ENCODE data around the gene PLCH2.

The PLCH2 gene

GRCh38 chr1:2480236-2480985, 4.3 kb downstream of the PLCH2 start:
- DNase-seq = no peak

GRCh38 chr1:2480986-2481364, 4.9 kb downstream of the PLCH2 start:
- DNase-seq = no peak

DNA sequence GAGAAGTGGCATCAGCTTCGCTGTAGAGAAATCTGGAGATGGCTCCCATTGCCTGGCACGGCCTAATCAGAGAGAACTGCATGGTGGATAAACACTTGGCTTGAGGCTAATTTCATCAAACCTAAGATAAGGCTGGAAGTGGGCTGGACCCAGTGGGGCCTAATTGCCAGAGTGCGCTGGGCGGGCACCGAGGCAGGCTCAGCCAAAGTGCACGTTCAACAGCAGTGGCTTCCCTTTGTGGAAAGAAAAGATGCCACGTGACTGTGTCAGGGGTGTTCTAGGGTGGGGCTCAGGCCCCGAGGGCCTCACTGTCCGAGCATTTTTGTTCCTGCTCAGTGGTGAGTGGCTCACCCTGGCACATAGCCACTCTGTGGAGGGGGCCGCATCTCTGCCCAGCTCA, 5.8 kb downstream of the PLCH2 start:
- peak; percentile 68 for DNase-seq

- DNase-seq = no peak
These were observed 6.5 kb downstream of the PLCH2 start for GRCh38 chr1:2482588-2482987.

- no peak for DNase-seq
These were observed 6.9 kb downstream of the PLCH2 start for GRCh38 chr1:2483026-2483425.

DNA sequence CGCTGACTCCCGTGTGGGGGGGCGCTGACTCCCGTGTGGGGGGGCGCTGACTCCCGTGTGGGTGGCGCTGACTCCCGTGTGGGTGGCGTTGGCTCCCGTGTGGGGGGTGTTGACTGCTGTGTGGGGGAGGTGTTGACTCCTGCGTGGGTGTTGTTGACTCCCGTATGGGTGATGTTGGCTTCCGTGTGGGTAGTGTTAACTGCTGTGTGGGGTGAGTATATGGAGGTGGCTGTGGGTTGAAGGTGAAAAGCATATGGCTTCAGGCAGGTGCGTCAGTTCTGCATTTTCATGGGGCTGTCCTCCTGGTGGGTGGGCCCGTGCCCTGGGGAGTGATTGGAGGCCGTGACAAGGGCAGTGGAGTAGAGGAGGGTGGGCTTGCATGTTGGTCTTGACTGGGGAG, 7.9 kb downstream of the PLCH2 start:
- DNase-seq = no peak

DNA sequence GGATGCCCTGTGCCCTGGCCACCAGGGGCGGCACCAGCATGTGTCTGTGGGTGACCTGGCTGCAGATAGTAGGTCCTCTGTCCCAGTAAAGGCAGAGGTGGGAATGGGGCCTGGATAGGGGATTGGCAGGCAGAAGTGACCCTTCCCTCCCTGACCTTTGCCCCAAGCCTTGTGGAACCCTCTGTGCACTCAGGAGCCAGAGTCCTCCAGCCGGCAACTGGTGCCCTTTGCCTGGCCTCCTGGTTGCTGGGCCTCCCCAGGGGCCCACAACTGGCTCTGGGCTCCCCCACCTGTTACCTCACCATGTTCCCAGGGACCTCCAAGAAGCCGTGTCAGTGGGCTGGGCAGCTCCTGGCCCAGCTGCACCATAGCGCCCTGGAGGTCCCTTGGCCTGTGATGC, 10.0 kb downstream of the PLCH2 start:
- DNase-seq = no peak

- no peak for DNase-seq
These were observed 10.5 kb downstream of the PLCH2 start for GRCh38 chr1:2486558-2486957.

DNA sequence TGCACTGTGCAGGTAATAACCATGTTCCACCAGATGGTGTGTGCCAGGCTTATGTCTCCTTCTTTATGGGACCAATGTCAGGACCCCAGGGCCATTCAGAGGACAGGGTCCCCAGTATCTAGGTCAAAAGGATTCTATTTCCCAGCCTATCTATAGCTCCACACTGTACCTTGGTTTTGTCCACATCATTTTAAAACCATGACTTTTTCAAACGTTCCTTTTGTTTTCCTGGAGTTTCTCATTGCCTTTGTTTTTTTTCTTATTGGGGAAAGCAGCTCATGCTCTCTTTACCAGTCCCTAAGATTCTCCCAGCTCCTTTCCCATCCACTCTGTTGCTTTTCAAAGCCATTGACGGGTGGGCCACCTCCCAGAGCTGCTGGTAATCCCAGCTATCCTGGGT, 12.6 kb downstream of the PLCH2 start:
- no peak for DNase-seq

- DNase-seq = no peak
These were observed 13.5 kb downstream of the PLCH2 start for GRCh38 chr1:2489615-2490014.

- no peak for DNase-seq
These were observed 16.0 kb downstream of the PLCH2 start for GRCh38 chr1:2492091-2492490.

GRCh38 chr1:2493218-2493617, 17.1 kb downstream of the PLCH2 start:
- DNase-seq = no peak

GRCh38 chr1:2493691-2494322, 17.7 kb downstream of the PLCH2 start:
- no peak for DNase-seq

DNA sequence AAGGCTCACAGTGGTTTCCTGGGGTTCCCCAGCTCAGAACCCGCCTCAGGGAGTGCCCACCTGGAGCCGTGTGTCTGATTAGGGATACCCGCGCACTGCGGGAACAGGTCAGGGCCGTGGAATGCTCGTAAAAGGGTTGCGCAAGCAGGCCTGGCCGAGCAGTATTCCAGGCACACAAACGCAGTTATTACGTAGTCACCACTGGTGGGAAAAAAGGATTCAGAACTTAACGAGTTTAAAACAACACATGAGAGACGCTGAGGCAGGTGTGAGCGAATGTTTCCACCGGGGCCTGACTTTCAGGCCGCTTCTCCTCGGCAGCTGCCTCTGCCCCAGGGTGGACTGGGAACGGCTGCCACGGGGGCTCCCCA, 18.2 kb downstream of the PLCH2 start:
- no peak for DNase-seq

DNA sequence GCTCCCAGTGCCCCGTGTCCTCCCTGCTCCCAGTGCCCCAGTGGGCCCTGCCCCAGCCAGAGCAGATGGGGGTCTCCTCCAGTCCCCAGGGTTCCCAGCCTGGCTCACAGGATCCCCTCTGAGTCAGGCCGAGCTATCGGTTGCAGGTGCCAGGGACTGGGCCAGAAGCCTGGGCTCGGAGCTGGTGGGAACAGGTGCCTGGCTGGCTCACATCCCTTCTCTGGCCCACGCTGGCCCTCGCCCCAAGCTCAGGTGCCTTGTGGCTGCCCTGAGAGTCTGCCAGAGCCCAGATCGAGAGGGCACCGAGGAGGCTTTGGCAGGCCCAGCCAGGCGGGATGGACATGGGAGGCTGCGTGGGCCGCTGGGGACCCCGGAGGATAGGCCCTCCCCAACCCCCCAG, 18.9 kb downstream of the PLCH2 start:
- no peak for DNase-seq

- no peak for DNase-seq
These were observed 19.5 kb downstream of the PLCH2 start for GRCh38 chr1:2495546-2495945.

GRCh38 chr1:2496087-2496622, 20.1 kb downstream of the PLCH2 start:
- no peak for DNase-seq

DNA sequence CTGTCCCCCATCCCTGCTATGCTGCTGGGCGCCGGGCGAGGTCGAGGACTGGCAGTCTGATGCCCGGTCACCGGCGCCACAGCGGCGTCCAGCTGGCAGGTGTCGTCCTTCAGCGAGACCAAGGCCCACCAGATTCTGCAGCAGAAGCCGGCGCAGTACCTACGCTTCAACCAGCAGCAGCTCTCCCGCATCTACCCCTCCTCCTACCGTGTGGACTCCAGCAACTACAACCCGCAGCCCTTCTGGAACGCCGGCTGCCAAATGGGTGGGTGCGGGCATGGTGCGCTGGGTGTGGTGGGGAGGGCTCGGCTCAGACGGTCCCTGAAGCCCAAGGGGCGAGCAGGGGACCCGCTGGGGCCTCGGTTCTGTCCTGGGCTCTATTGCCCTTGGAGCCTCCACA, 20.7 kb downstream of the PLCH2 start:
- no peak for DNase-seq

DNA sequence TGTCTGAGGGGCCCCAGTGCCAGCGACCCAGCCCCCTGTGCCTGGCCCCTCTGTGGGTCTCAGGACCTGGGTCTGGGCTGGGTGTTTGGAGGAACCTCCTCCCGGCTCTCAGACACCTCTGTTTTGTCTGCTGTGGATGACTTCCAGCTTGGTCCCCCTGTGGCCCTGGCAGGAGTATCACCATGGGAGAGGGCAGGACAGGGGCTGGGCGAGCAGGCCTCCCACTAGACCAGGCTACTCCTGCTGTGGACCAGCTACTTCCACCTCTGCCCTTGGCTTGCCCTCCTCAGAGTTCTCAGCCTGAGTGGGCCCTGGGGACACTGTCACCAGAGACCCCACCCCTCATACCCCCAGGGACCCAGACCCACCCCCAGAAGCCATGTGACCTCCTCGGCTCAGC, 21.8 kb downstream of the PLCH2 start:
- DNase-seq = no peak

DNA sequence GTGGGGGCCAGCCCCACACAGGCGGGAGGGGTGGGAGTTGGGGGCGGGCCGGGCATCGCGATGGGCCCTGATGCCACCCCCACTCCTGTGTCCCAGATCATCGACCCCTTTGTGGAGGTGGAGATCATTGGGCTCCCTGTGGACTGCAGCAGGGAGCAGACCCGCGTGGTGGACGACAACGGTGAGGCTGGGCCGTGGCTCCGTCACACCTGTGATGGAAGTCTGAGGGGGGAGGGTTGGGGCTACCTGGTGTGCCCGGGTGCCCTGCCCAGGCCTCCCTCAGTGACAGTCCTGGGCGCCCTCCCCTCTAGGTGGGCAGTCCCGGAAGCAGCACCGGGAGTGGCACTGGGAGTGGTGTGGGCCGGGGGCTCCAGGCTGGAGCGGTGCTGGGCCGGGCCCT, 22.6 kb downstream of the PLCH2 start:
- DNase-seq = no peak

DNA sequence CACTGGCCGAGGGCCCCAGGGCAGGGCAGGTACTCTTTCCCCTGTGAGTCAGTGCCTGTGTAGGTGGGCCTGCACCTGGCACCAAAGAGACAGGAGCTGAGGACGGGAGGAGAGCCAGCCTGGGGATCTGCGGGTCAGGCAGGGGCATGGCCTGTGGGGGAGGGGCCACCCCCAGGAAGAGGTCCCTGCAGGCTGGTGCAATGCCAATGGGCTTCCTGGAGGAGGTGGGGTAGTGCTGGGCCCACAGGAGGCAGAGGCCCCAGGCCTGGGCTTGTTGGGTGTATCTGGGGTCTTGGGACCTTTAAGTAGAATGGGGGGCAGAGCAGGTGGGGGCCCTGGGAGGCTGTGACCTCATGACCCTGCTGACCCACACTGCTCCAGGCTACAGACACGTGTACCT, 23.2 kb downstream of the PLCH2 start:
- DNase-seq = no peak

DNA sequence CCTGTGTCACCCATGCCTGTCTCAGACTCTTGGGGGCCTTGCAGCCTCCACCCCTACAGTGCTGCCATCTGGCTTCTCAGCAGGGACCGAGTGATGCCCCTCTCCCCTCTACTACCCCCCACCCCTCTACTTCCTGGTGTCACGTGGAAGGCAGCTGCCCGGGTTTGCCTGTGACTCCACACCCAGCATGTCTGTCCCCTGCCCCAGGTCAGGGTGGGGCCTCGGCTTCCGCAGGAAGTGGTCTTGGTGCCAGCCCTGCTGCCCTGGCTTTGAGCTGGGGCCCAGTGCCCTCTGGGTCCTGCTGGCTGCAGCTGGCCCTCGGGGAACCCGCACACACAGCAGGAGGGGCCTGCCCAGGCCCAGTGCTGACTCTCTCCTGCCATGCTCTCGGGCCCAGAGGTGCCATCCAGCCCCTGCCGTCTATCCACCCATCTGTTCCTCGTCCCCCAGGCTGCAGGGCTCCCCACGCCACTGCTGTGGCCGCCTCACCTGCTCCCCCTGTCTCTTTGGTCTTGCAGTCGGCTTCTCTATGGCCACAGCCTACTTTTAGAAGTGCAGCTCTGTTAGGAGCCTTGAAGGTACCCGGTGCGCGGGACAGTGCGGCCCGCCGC, 24.0 kb downstream of the PLCH2 start:
- DNase-seq = no peak

DNA sequence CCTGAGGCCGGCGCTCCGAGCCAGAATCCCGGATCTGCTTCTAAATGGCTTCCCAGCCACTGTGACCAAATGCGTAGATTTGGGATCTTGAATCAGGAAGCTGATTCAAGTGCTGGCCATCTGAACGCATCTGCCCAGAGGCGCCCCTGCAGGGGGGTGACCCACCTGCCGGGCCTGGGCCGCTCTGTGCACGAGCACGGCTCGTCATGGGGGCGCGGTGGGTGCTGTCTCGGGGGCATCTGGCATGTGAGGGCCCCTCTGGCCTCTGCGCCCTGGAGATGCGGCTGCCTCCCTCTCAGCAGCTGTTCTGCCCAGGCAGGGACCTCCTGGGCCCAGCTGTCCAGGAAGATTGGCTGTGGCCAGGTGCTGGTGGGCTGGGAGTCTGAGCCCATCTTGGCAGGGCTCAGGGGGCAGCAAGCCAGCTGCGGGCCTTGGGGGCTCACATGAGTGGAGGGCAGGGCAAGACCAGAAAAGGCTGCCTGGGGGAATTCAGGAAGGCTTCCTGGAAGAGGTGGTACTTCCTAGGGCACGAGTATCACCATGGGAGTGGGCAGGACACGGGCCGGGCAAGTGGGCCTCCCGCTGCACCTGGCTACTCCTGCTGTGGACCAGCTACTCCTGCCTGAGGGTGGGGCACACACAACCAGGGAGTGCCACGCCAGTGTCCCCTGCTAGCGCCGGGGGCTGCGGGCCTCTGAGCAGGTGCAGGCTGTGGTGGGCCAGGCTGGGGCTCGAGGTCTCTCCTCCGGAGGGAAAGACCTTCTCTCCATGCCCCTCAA, 25.1 kb downstream of the PLCH2 start:
- no peak for DNase-seq

GRCh38 chr1:2501820-2502119, 25.7 kb downstream of the PLCH2 start:
- DNase-seq = no peak
